H1 (cell line): ENCODE data around the gene TMSB10. TPM values are rescaled to one million over a fixed set of nuclear protein-coding genes. Genes with fewer than 3 reads are reported as not detected.

Source experiments
- CTCF ChIA-PET: fragments of 300-600 bp; sonication (Branson Sonifier 250); formaldehyde crosslinking; loops from one replicate; lab custom pipeline; 2021; ENCODE audit not compliant: partially characterized antibody; lab: Charles Lee
- POLR2A ChIA-PET: fragments of 300-600 bp; sonication (Branson Sonifier 250); formaldehyde crosslinking; loops from one replicate; lab custom pipeline; 2021; ENCODE audit warnings: inconsistent platforms; ENCODE audit not compliant: partially characterized antibody; lab: Charles Lee
- DNase-seq, 2 experiments: peaks; one replicate each; pipeline versions ENCODE4 v3.0.0 to v3.0.0-alpha.2; 2010 to 2022; ENCODE audit warnings: low spot score in 2 of 2, low read depth in 1 of 2, mixed read lengths in 1 of 2
- FAIRE-seq: peaks from 2 replicates; lab custom pipeline; 2011; peaks lifted over from hg19 to GRCh38; lab: Jason Lieb, UNC
- H2AFZ ChIP-seq: 2 replicates; pipeline ENCODE4 v1.8.1; 2012; ENCODE audit warnings: low read length, inconsistent platforms
- H2AK5ac ChIP-seq: 2 replicates; pipeline ENCODE4 v1.6.1; 2013; ENCODE audit warnings: low read depth, low read length
- H2BK120ac ChIP-seq: replicated peaks from 2 replicates; pipeline ENCODE3; 2013; ENCODE audit warnings: low read depth, low read length, inconsistent platforms
- H2BK12ac ChIP-seq: 2 replicates; pipeline ENCODE4 v1.6.1; 2013; ENCODE audit warnings: low read depth, low read length
- H2BK15ac ChIP-seq: 2 replicates; pipeline ENCODE4 v1.6.1; 2013; ENCODE audit warnings: low read length
- H2BK20ac ChIP-seq: 2 replicates; pipeline ENCODE4 v1.6.1; 2013; ENCODE audit warnings: low read length
- H2BK5ac ChIP-seq: 2 replicates; pipeline ENCODE4 v1.6.1; 2013; ENCODE audit warnings: low read depth, low read length
- H3K14ac ChIP-seq: 2 replicates; pipeline ENCODE4 v1.6.1; 2013; ENCODE audit warnings: inconsistent platforms; ENCODE audit not compliant: insufficient read length
- H3K18ac ChIP-seq: 2 replicates; pipeline ENCODE4 v1.6.1; 2013; ENCODE audit warnings: low read length; ENCODE audit errors: extremely low read depth
- H3K23ac ChIP-seq: 2 replicates; pipeline ENCODE4 v1.6.1; 2013; ENCODE audit warnings: inconsistent platforms; ENCODE audit not compliant: insufficient read length
- H3K23me2 ChIP-seq: 2 replicates; pipeline ENCODE4 v1.6.1; 2013; ENCODE audit warnings: low read depth, low read length
- H3K27ac ChIP-seq: 2 replicates; pipeline ENCODE4 v1.6.1; 2011; ENCODE audit warnings: low read depth, low read length, inconsistent platforms
- H3K27me3 ChIP-seq, 4 experiments: replicated peaks in 1 of 4; 1 replicate in 1 of 4; 2 replicates in 3 of 4; pipeline versions ENCODE4 v1.6.1 to v1.8.1; 2011 to 2013; ENCODE audit warnings: low read length in 3 of 4, mild to moderate bottlenecking in 3 of 4, inconsistent platforms in 2 of 4, mixed read lengths in 2 of 4, moderate library complexity in 1 of 4; ENCODE audit not compliant: control insufficient read depth in 3 of 4, insufficient read depth in 3 of 4; ENCODE audit errors: extremely low read depth in 1 of 4
- H3K36me3 ChIP-seq, 4 experiments: 2 replicates each; pipeline versions ENCODE4 v1.6.1 to v1.8.1; 2011 to 2013; ENCODE audit warnings: mild to moderate bottlenecking in 4 of 4, low read length in 3 of 4, moderate library complexity in 2 of 4, control low read depth in 1 of 4, inconsistent platforms in 1 of 4; ENCODE audit not compliant: insufficient read depth in 4 of 4, control insufficient read depth in 2 of 4
- H3K4ac ChIP-seq: replicated peaks from 2 replicates; pipeline ENCODE3; 2013; ENCODE audit warnings: low read length, low read depth, mixed read lengths, inconsistent platforms; ENCODE audit not compliant: insufficient read length
- H3K4me1 ChIP-seq, 4 experiments: replicated peaks in 1 of 4; 1 replicate in 1 of 4; 2 replicates in 3 of 4; pipeline versions ENCODE4 v1.6.1 to v1.8.1; 2011 to 2013; ENCODE audit warnings: low read length in 3 of 4, inconsistent platforms in 2 of 4, mixed read lengths in 1 of 4; ENCODE audit not compliant: insufficient read depth in 4 of 4, control insufficient read depth in 3 of 4
- H3K4me2 ChIP-seq, 2 experiments: 2 replicates each; pipeline versions ENCODE4 v1.6.1 to v1.8.1; 2011 to 2013; ENCODE audit warnings: low read depth in 2 of 2, low read length in 2 of 2, control low read depth in 1 of 2, inconsistent platforms in 1 of 2, mild to moderate bottlenecking in 1 of 2; ENCODE audit not compliant: insufficient read depth in 1 of 2
- H3K4me3 ChIP-seq, 4 experiments: fragments of 200-600, 300-600 bp in 1 of 4; sonication (generic), shearing (Covaris generic), sonication (Bioruptor Twin) in 1 of 4; 2 replicates each; pipeline versions ENCODE4 v1.5.1 to v1.8.1; 2011 to 2016; ENCODE audit warnings: low read length in 4 of 4, low read depth in 3 of 4, control low read depth in 2 of 4, inconsistent platforms in 2 of 4, mild to moderate bottlenecking in 2 of 4, mixed read lengths in 1 of 4, moderate library complexity in 1 of 4; ENCODE audit not compliant: insufficient read depth in 2 of 4; ENCODE audit errors: extremely low read depth in 1 of 4
- H3K56ac ChIP-seq: replicated peaks from 2 replicates; pipeline ENCODE3; 2013; ENCODE audit warnings: low read depth, mild to moderate bottlenecking, mixed read lengths, low read length, inconsistent platforms; ENCODE audit not compliant: insufficient read length
- H3K79me1 ChIP-seq: 2 replicates; pipeline ENCODE4 v1.6.1; 2013; ENCODE audit warnings: low read depth, low read length, control low read depth
- H3K79me2 ChIP-seq, 2 experiments: 2 replicates each; pipeline versions ENCODE4 v1.6.1 to v1.8.1; 2012 to 2013; ENCODE audit warnings: low read length in 2 of 2, mild to moderate bottlenecking in 2 of 2, inconsistent platforms in 1 of 2; ENCODE audit not compliant: insufficient read depth in 2 of 2, control insufficient read depth in 1 of 2
- H3K9ac ChIP-seq, 4 experiments: replicated peaks in 1 of 4; 1 replicate in 1 of 4; 2 replicates in 3 of 4; pipeline versions ENCODE4 v1.6.1 to v1.8.1; 2011 to 2013; ENCODE audit warnings: low read depth in 3 of 4, low read length in 3 of 4, control low read depth in 2 of 4, mild to moderate bottlenecking in 2 of 4, moderate library complexity in 2 of 4, inconsistent platforms in 1 of 4; ENCODE audit errors: extremely low read depth in 1 of 4
- H3K9me3 ChIP-seq, 2 experiments: 2 replicates each; pipeline versions ENCODE4 v1.6.1 to v1.8.1; 2012 to 2013; ENCODE audit warnings: mild to moderate bottlenecking in 2 of 2, moderate library complexity in 2 of 2, control low read depth in 1 of 2, inconsistent platforms in 1 of 2, low read depth in 1 of 2, low read length in 1 of 2, mixed read lengths in 1 of 2; ENCODE audit not compliant: insufficient read depth in 2 of 2
- H4K20me1 ChIP-seq, 2 experiments: replicated peaks in 1 of 2; 2 replicates each; pipeline versions ENCODE3 to v1.8.1; 2011 to 2013; ENCODE audit warnings: inconsistent platforms in 2 of 2, low read length in 2 of 2, mild to moderate bottlenecking in 1 of 2; ENCODE audit not compliant: insufficient read depth in 2 of 2, control insufficient read depth in 1 of 2
- H4K5ac ChIP-seq: 2 replicates; pipeline ENCODE4 v1.6.1; 2013; ENCODE audit warnings: low read length, low read depth, mixed read lengths, inconsistent platforms; ENCODE audit not compliant: insufficient read length
- H4K8ac ChIP-seq: 2 replicates; pipeline ENCODE4 v1.8.0; 2013; ENCODE audit warnings: mild to moderate bottlenecking, moderate library complexity, low read length, inconsistent platforms; ENCODE audit not compliant: insufficient read depth; ENCODE audit errors: extremely low read depth
- H4K91ac ChIP-seq: replicated peaks from 2 replicates; pipeline ENCODE3; 2013; ENCODE audit warnings: low read length, mixed read lengths, inconsistent platforms; ENCODE audit not compliant: insufficient read length
- CBX5 ChIP-seq: fragments of 300-800, 300-1000 bp; sonication (generic); IDR thresholded peaks from 2 replicates; pipeline ENCODE4 v1.7.1; 2016; ENCODE audit warnings: antibody characterized with exemption, low read length, low read depth
- CEBPB ChIP-seq: IDR thresholded peaks from 2 replicates; pipeline ENCODE4 v1.6.1; 2012; ENCODE audit warnings: low read depth, low read length
- EGR1 ChIP-seq: IDR thresholded peaks from 2 replicates; pipeline ENCODE4 v1.6.1; 2011; ENCODE audit warnings: low read depth, low read length, borderline replicate concordance
- EP300 ChIP-seq, 2 experiments: IDR thresholded peaks; 1 replicate in 1 of 2; 2 replicates in 1 of 2; pipeline ENCODE4 v1.6.1; 2011 to 2012; ENCODE audit warnings: low read depth in 2 of 2, low read length in 2 of 2, mild to moderate bottlenecking in 2 of 2, borderline replicate concordance in 1 of 2, inconsistent platforms in 1 of 2, moderate library complexity in 1 of 2
- PHF8 ChIP-seq: fragments of 200-600 bp; sonication (generic); conservative IDR thresholded peaks from 2 replicates; pipeline ENCODE4 v1.7.1; 2012; ENCODE audit warnings: low read depth, mild to moderate bottlenecking, inconsistent platforms, low read length, moderate library complexity
- SAP30 ChIP-seq: fragments of 300-600 bp; sonication (generic); IDR thresholded peaks from 2 replicates; pipeline ENCODE4 v1.7.1; 2012; ENCODE audit warnings: low read length, moderate library complexity, mild to moderate bottlenecking, inconsistent platforms; ENCODE audit not compliant: insufficient read depth, insufficient replicate concordance
- SIN3A ChIP-seq, 2 experiments: IDR thresholded peaks in 1 of 2; conservative IDR thresholded peaks in 1 of 2; 2 replicates each; pipeline ENCODE4 v1.6.1; 2011 to 2012; ENCODE audit warnings: low read length in 2 of 2, improper control_type of control experiment in 1 of 2, low read depth in 1 of 2, mild to moderate bottlenecking in 1 of 2
- SP4 ChIP-seq: IDR thresholded peaks from 2 replicates; pipeline ENCODE4 v1.6.1; 2012; ENCODE audit warnings: low read length, inconsistent platforms
- WGBS, 2 experiments: shearing (Covaris generic) in 1 of 2; methylation state at CpG; one replicate each; pipeline versions ENCODE4 v1.1.6 to v1.1.7; 2013 to 2015; ENCODE audit warnings: low lambda C conversion rate in 2 of 2, mixed read lengths in 2 of 2, inconsistent platforms in 1 of 2, low coverage in 1 of 2, missing lambda C conversion rate in 1 of 2; ENCODE audit not compliant: insufficient replicate concordance in 2 of 2, insufficient coverage in 1 of 2, insufficient read length in 1 of 2; ENCODE audit errors: extremely low coverage in 1 of 2, missing lambda C conversion rate in 1 of 2; 5-methylcytosine and 5-hydroxymethylcytosine counted together
- polyA plus RNA-seq, 7 experiments: library from polyadenylated mRNA; depleted of rRNA in 3 of 7; stranded (reverse) in 5 of 7; unstranded in 2 of 7; fragments of >200 nt in 5 of 7; fragments of 200-250 nt in 2 of 7; gene quantifications; 1 replicate in 5 of 7; 2 replicates in 1 of 7; 4 replicates in 1 of 7; pipeline versions ENCODE4 v1.2.1 to v1.2.3, GENCODE V29; 2011 to 2013; ENCODE audit warnings: missing spikeins in 2 of 7, mixed read lengths in 2 of 7
- total RNA-seq: library from RNA; stranded (reverse); fragmentation: NEBNext Ultra II Directional; extraction: Animal tissue kit (Norgen Biotek cat#: 25700); gene quantifications from 2 replicates; pipeline ENCODE4 v1.2.1, GENCODE V29; 2021
- TF ChIP-seq, protein P1 (sequence below): IDR thresholded peaks from 2 replicates; pipeline ENCODE4 v1.6.1; 2012; ENCODE audit warnings: inconsistent platforms
- TF ChIP-seq, protein P2 (sequence below): IDR thresholded peaks from 2 replicates; pipeline ENCODE4 v1.6.1; 2011; ENCODE audit warnings: low read depth, mild to moderate bottlenecking, low read length; ENCODE audit not compliant: insufficient read depth

TMSB10 gene
- total and polyA plus RNA-seq, 2 of the 8 experiments (the other 6 are each of a cell fraction or from before 2014, with no cell fraction given), result 593 to 1,075 TPM

DNA sequence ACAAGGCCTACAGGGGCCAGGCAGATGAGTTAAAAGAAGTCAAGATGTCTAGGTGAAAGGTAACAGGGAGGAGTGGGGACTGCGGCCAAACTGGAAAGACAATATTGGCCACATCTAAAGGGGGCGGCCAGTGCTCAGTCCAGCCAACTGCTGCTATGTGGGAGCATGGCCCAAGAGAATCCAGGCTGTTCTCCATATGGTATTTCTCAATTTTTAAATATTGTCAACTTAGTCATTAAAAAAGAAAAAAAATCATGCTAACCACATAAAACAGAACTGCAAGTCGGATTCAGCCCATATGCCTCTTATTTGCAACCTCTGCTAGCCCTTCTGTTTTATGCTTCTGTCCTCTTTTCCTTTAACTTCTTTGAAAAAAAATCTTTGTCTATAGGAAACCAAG lies 39.3 kb upstream of the TMSB10 start:
- ChIA-PET POLR2A (no interaction called here), CTCF (interaction anchor here (0.7 to 2.0 kb wide), 3 partner anchors 14 to 23 kb away, joined by 3 to 6 read pairs (median 3); partner anchors contain the start of gene TRABD2A)
- Histone ChIP-seq H2BK15ac (no peak overlapping the region), H4K5ac (no peak overlapping the region), H3K79me1 (no peaks in the 10 kb centered on the region; the same call in 1 of the 2 replicates), H3K4me1 (peaks cover 0 to 6% (median 3%) of the 10 kb centered on the region in 4 experiments; a peak in 4 of 7 replicates), H3K56ac (no peak overlapping the region), H2AFZ (no peak overlapping the region), H2AK5ac (no peak overlapping the region), H3K23me2 (no peaks in the 10 kb centered on the region), H3K23ac (no peak overlapping the region), H4K91ac (no peak overlapping the region), H3K4me2 (no peak overlapping the region), H3K9ac (no peak overlapping the region), H3K4ac (no peak overlapping the region), H3K27ac (no peak overlapping the region), H2BK120ac (no peak overlapping the region), H4K8ac (no peak overlapping the region), H3K4me3 (no peak overlapping the region), H3K9me3 (no peaks in the 10 kb centered on the region), H3K18ac (no peak overlapping the region), H4K20me1 (no peaks in the 10 kb centered on the region), H3K79me2 (no peaks in the 10 kb centered on the region; a peak in 1 of 4 replicates), H2BK20ac (no peak overlapping the region), H3K36me3 (no peaks in the 10 kb centered on the region), H3K27me3 (no peaks in the 10 kb centered on the region), H3K14ac (no peak overlapping the region), H2BK12ac (no peak overlapping the region), H2BK5ac (no peak overlapping the region)
- 96% methylated on average over 3 of the region's 3 CpGs; no CpG with 5 or more reads in 1 of the 2 experiments for whole genome bisulfite sequencing, 2 experiments
- TF ChIP-seq CBX5 (no peak), EGR1 (no peak), EP300 (IDR thresholded peaks at IDR 0.05; ENCODE audit: borderline replicate concordance in 1 of 2, low read depth in 2 of 2, low read length in 2 of 2) (no peak), SIN3A (conservative IDR thresholded peaks at IDR 0.05 in 1 of 2, IDR thresholded peaks at IDR 0.05 in 1 of 2; ENCODE audit: low read depth in 1 of 2, low read length in 2 of 2) (no peak), PHF8 (no peak), SP4 (no peak), CEBPB (no peak), SAP30 (no peak)
- TF ChIP-seq, protein P1, sequence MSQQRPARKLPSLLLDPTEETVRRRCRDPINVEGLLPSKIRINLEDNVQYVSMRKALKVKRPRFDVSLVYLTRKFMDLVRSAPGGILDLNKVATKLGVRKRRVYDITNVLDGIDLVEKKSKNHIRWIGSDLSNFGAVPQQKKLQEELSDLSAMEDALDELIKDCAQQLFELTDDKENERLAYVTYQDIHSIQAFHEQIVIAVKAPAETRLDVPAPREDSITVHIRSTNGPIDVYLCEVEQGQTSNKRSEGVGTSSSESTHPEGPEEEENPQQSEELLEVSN, result no peak
- TF ChIP-seq, protein P2, sequence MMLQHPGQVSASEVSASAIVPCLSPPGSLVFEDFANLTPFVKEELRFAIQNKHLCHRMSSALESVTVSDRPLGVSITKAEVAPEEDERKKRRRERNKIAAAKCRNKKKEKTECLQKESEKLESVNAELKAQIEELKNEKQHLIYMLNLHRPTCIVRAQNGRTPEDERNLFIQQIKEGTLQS, result no peak
- no peak for DNase-seq
- FAIRE-seq, result no peak
